Stimulated activated CD8-positive, alpha-beta memory T cell treated with anti-CD3 and anti-CD28 coated beads, Interleukin-2, amount 100 ng/mL, for 1 hour (primary cell): ENCODE results near the gene C2orf15.
"Not testable (repeated sequence)": the region's sequence is repeated elsewhere in the genome, so short reads cannot be mapped to it uniquely, and the experiment has no call there.

ENCODE experiments used
- DNase-seq, 2 donors: peaks; one replicate each; pipeline ENCODE4 v3.0.0-alpha.2; 2020; ENCODE audit warnings: low read depth in 2 of 2

C2orf15 gene

GRCh38 chr2:99141110-99142108, at the start of gene C2orf15:
Gene C2orf15 (plus strand): TSS chr2:99141707. CDS start chr2:99150559, 8,852 bp downstream.
- peak; percentile 92 to 96 for DNase-seq

GRCh38 chr2:99096728-99097127, 44.8 kb upstream of the C2orf15 start:
- DNase-seq: no peak

GRCh38 chr2:99101697-99102096, 39.8 kb upstream of the C2orf15 start:
- DNase-seq: no peak

GRCh38 chr2:99104006-99104405, 37.5 kb upstream of the C2orf15 start:
- DNase-seq: no peak

- DNase-seq: no peak
These were observed 34.6 kb upstream of the C2orf15 start for GRCh38 chr2:99106913-99107312.

GRCh38 chr2:99111236-99111635, 30.3 kb upstream of the C2orf15 start:
- no peak for DNase-seq

- DNase-seq: no peak
These were observed 29.6 kb upstream of the C2orf15 start for GRCh38 chr2:99111945-99112344.

GRCh38 chr2:99112617-99113016, 28.9 kb upstream of the C2orf15 start:
- no peak for DNase-seq

- DNase-seq: no peak
These were observed 13.5 kb upstream of the C2orf15 start for GRCh38 chr2:99127981-99128380.

GRCh38 chr2:99135044-99135556, 6.4 kb upstream of the C2orf15 start:
- DNase-seq: not testable (repeated sequence)

- no peak for DNase-seq
These were observed 2.5 kb upstream of the C2orf15 start for GRCh38 chr2:99139003-99139402.

GRCh38 chr2:99140056-99140859, 1.2 kb upstream of the C2orf15 start:
- no peak for DNase-seq

GRCh38 chr2:99140860-99141109, 722 bp upstream of the C2orf15 start:
- no peak for DNase-seq

- no peak for DNase-seq
These were observed 9.2 kb downstream of the C2orf15 start for GRCh38 chr2:99150706-99151105.

- DNase-seq: no peak
These were observed 10.8 kb downstream of the C2orf15 start for GRCh38 chr2:99152199-99152895.

- no peak for DNase-seq
These were observed 12.6 kb downstream of the C2orf15 start for GRCh38 chr2:99153921-99154604.

GRCh38 chr2:99154643-99155536, 13.4 kb downstream of the C2orf15 start, which contains the start of the genes LIPT1 and TSGA10:
Gene LIPT1 (plus strand): TSS chr2:99154967. CDS start chr2:99161958, 6,991 bp downstream.
Gene TSGA10 (minus strand): TSS chr2:99154942. CDS start chr2:99109439, 45,503 bp downstream.
- DNase-seq: peak; percentile 85

- no peak for DNase-seq
These were observed 15.4 kb downstream of the C2orf15 start for GRCh38 chr2:99156891-99157290.

- DNase-seq: no peak
These were observed 17.1 kb downstream of the C2orf15 start for GRCh38 chr2:99158599-99158998.

GRCh38 chr2:99159594-99159993, 18.1 kb downstream of the C2orf15 start:
- DNase-seq: no peak
